ENCODE measurements around the gene ANAPC15. TPM values are rescaled to one million over a fixed set of nuclear protein-coding genes. Genes with fewer than 3 reads are reported as not detected.

ANAPC15 gene
- total and polyA plus RNA-seq, 8 donors: 27.1 to 52.6 (median 41.0) TPM

DNA sequence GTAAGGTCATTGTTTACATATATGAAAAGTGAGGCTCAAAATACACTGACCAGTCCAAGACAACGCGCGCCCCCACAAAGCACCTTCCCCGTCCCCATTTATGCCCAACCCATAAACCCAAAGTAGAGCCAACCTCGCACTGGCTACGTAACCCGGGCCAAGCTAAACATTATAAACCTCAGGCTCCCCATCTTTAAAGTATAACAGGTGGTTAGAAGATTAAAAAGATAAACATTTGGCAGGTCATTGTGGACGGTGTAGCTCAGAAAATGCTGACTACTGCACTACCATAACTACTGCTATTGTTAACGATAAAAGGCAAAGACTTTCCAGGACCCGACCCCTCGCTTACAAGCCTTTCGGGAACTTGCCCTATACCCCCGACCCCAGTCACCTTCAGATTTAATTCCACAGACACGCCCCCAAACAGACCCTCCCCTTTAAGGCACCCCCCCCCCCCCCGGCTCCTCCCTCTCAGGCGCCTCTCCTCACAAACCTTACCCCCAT is 32.6 kb downstream of the ANAPC15 start:
- peak in 2 of 4 donors; percentile 36 to 37 for DNase-seq
- Histone ChIP-seq H3K4me1 (peaks cover 5 to 55% of the 10 kb centered on the region in 2 donors), H3K27ac (peak overlapping the region; percentile 91 to 92), H3K4me3 (peak overlapping the region; percentile 49 to 61), H3K27me3 (no peaks in the 10 kb centered on the region), H3K9me3 (no peaks in the 10 kb centered on the region), H3K36me3 (no peaks in the 10 kb centered on the region)
- TF ChIP-seq, protein P1, sequence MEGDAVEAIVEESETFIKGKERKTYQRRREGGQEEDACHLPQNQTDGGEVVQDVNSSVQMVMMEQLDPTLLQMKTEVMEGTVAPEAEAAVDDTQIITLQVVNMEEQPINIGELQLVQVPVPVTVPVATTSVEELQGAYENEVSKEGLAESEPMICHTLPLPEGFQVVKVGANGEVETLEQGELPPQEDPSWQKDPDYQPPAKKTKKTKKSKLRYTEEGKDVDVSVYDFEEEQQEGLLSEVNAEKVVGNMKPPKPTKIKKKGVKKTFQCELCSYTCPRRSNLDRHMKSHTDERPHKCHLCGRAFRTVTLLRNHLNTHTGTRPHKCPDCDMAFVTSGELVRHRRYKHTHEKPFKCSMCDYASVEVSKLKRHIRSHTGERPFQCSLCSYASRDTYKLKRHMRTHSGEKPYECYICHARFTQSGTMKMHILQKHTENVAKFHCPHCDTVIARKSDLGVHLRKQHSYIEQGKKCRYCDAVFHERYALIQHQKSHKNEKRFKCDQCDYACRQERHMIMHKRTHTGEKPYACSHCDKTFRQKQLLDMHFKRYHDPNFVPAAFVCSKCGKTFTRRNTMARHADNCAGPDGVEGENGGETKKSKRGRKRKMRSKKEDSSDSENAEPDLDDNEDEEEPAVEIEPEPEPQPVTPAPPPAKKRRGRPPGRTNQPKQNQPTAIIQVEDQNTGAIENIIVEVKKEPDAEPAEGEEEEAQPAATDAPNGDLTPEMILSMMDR (IDR thresholded peaks at IDR 0.05): no peak
- intact Hi-C loops (cut with DNase I): no loop called here
- peak; percentile 54 for ATAC-seq

DNA sequence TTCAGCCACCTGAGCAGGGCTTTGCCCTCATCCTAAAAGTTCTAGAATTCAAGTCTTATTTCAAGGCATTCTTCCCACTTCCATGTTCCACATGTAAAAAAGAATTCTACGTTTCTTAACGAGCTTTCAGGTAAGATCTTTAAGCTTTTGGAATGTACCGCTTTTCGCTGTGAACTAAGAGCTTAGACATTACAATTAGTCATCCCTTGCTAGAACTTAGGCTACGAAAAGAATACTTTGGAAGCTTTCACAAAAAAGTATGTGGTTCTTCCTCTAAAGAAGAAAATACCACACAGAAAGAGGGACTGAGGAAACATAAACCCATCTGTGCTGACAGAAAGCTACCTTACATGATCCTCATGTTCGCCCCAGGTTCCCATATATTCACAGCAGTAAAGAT is 34.0 kb downstream of the ANAPC15 start:
- Histone ChIP-seq H3K27me3 (no peaks in the 10 kb centered on the region), H3K36me3 (no peaks in the 10 kb centered on the region), H3K27ac (peak overlapping the region; percentile 6 to 56), H3K4me3 (no peak overlapping the region), H3K9me3 (no peaks in the 10 kb centered on the region), H3K4me1 (peaks cover 5 to 60% of the 10 kb centered on the region in 2 donors)
- intact Hi-C loops (cut with DNase I): no loop called here
- DNase-seq (no peak), ATAC-seq (no peak)
- TF ChIP-seq, protein P1 (IDR thresholded peaks at IDR 0.05): no peak

- DNase-seq (no peak), ATAC-seq (no peak)
- intact Hi-C loops (cut with DNase I): no loop called here
- no peaks in the 10 kb centered on the region for H3K36me3 ChIP-seq
- no peak overlapping the region for H3K4me3 ChIP-seq
- peak overlapping the region in 1 of 2 donors; percentile 67 for H3K27ac ChIP-seq
- H3K27me3 ChIP-seq: no peaks in the 10 kb centered on the region
- H3K9me3 ChIP-seq: no peaks in the 10 kb centered on the region
- H3K4me1 ChIP-seq: peaks cover 8 to 63% of the 10 kb centered on the region in 2 donors
- TF ChIP-seq, protein P1 (IDR thresholded peaks at IDR 0.05): no peak
Observed at GRCh38 chr11:72075756-72076155, 36.7 kb downstream of the ANAPC15 start.

- Histone ChIP-seq H3K27ac (peak overlapping the region in 1 of 2 donors; percentile 67), H3K4me3 (no peak overlapping the region), H3K36me3 (no peaks in the 10 kb centered on the region), H3K9me3 (no peaks in the 10 kb centered on the region), H3K27me3 (no peaks in the 10 kb centered on the region), H3K4me1 (peaks cover 14 to 69% of the 10 kb centered on the region in 2 donors)
- ATAC-seq: no peak
- TF ChIP-seq, protein P1 (IDR thresholded peaks at IDR 0.05): no peak
- DNase-seq: no peak
- intact Hi-C loops (cut with DNase I): no loop called here
Observed at GRCh38 chr11:72075109-72075508, 37.4 kb downstream of the ANAPC15 start.

DNA sequence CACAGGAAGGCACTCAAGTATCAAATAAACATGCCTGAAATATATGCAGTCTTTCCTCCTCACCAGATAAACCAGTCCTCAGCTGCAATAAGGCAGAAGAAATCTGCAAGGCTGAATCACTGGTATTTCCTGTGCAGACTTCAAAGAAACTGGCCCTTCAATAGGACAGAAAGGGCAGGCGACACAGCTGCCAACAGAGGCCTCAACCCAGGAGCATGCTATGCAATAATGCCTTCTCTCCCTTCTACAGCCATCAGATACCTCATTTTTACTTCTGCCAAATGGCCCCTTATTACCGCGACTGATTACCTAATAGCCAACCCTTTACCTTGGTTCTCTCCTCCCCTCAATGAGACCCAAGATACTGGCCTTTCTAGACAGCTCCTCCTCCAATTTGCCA is 40.1 kb downstream of the ANAPC15 start:
- H3K27ac ChIP-seq: peak overlapping the region; percentile 66 to 73
- TF ChIP-seq, protein P1 (IDR thresholded peaks at IDR 0.05): no peak
- peak in 1 of 4 donors; percentile 29 for DNase-seq
- peaks cover 27 to 79% of the 10 kb centered on the region in 2 donors for H3K4me1 ChIP-seq
- no peaks in the 10 kb centered on the region for H3K9me3 ChIP-seq
- intact Hi-C loops (cut with DNase I): no loop called here
- H3K4me3 ChIP-seq: no peak overlapping the region
- H3K27me3 ChIP-seq: no peaks in the 10 kb centered on the region
- ATAC-seq: peak; percentile 49
- peaks cover 0 to 10% of the 10 kb centered on the region in 2 donors for H3K36me3 ChIP-seq

Data from left lung (tissue), 10 donors.